PC-9 (cell line): Measurements from ENCODE around the gene PCGF3. TPM values are rescaled to one million over a fixed set of nuclear protein-coding genes. Genes with fewer than 3 reads are reported as not detected.

Source experiments
- BruUV-seq: library from RNA; stranded (reverse); fragments of 400-500 nt; replicated peaks from 2 replicates; lab custom pipeline; 2021; lab: Mats Ljungman, UMichigan
- CTCF ChIA-PET: fragments of 300-600 bp; sonication (Branson Sonifier 250); formaldehyde crosslinking; loops from one replicate; lab custom pipeline; 2022; ENCODE audit warnings: antibody characterized with exemption; lab: Charles Lee
- POLR2A ChIA-PET: fragments of 300-600 bp; sonication (Branson Sonifier 250); formaldehyde crosslinking; loops from one replicate; lab custom pipeline; 2022; ENCODE audit warnings: antibody characterized with exemption; ENCODE audit not compliant: unreplicated experiment; lab: Charles Lee
- DNase-seq, 2 experiments: peaks; one replicate each; pipeline versions ENCODE4 v3.0.0 to v3.0.0-alpha.2; 2015 to 2022; ENCODE audit warnings: mixed read lengths in 1 of 2
- H2AFZ ChIP-seq: fragments of 200-600 bp; sonication (generic); 2 replicates; pipeline ENCODE4 v1.8.1; 2017; ENCODE audit warnings: antibody characterized with exemption
- H3F3A ChIP-seq: fragments of 200-600 bp; sonication (generic); 2 replicates; pipeline ENCODE4 v1.8.1; 2017; ENCODE audit warnings: antibody characterized with exemption, mild to moderate bottlenecking, low read depth; ENCODE audit not compliant: insufficient read depth
- H3K27ac ChIP-seq: fragments of 200-600 bp; sonication (generic); 2 replicates; pipeline ENCODE4 v1.6.1; 2016; ENCODE audit warnings: mixed run types
- H3K27me3 ChIP-seq: fragments of 200-600 bp; sonication (generic); 2 replicates; pipeline ENCODE4 v1.6.1; 2016; ENCODE audit warnings: low read depth, mixed run types; ENCODE audit not compliant: insufficient read depth
- H3K36me3 ChIP-seq: fragments of 200-600 bp; sonication (generic); 2 replicates; pipeline ENCODE4 v1.6.1; 2016; ENCODE audit warnings: low read depth, mixed run types
- H3K4me1 ChIP-seq: fragments of 200-600 bp; sonication (generic); replicated peaks from 2 replicates; pipeline ENCODE4 v1.6.1; 2016; ENCODE audit warnings: mixed run types; ENCODE audit not compliant: insufficient read depth
- H3K4me2 ChIP-seq: fragments of 200-600 bp; sonication (generic); 2 replicates; pipeline ENCODE4 v1.6.1; 2017; ENCODE audit warnings: mixed run types
- H3K4me3 ChIP-seq: fragments of 200-600 bp; sonication (generic); 2 replicates; pipeline ENCODE4 v1.6.1; 2016; ENCODE audit warnings: mixed run types
- H3K79me2 ChIP-seq: fragments of 200-600 bp; sonication (generic); 2 replicates; pipeline ENCODE4 v1.6.1; 2017; ENCODE audit warnings: low read depth, mixed run types
- H3K9me2 ChIP-seq: fragments of 200-600 bp; sonication (generic); 2 replicates; pipeline ENCODE4 v1.8.1; 2017; ENCODE audit warnings: mild to moderate bottlenecking; ENCODE audit not compliant: insufficient read depth
- H3K9me3 ChIP-seq: fragments of 200-600 bp; sonication (generic); 2 replicates; pipeline ENCODE4 v1.8.1; 2016; ENCODE audit warnings: low read depth; ENCODE audit not compliant: insufficient read depth
- H4K20me1 ChIP-seq: fragments of 200-600 bp; sonication (generic); 2 replicates; pipeline ENCODE4 v1.8.1; 2017; ENCODE audit not compliant: insufficient read depth
- CTCF ChIP-seq: fragments of 200-600 bp; sonication (generic); conservative IDR thresholded peaks from 2 replicates; pipeline ENCODE4 v1.6.1; 2017; ENCODE audit warnings: mixed run types, antibody characterized with exemption, mild to moderate bottlenecking, moderate library complexity
- EZH2 ChIP-seq: fragments of 200-600 bp; sonication (generic); IDR thresholded peaks from 2 replicates; pipeline ENCODE4 v1.8.0; 2017; ENCODE audit warnings: antibody characterized with exemption, low read depth
- intact Hi-C: fragments of 100-400 bp; cut with micrococcal nuclease; formaldehyde crosslinking; loops from one replicate; pipeline ENCODE4 v1.10.0; 2022; ENCODE audit not compliant: unreplicated experiment
- total RNA-seq: library from RNA; stranded (reverse); gene quantifications from 2 replicates; pipeline ENCODE4 v1.2.3, GENCODE V29; 2021

PCGF3 gene
- total RNA-seq, 1 experiment from 2014 or later = 60.8 TPM

DNA sequence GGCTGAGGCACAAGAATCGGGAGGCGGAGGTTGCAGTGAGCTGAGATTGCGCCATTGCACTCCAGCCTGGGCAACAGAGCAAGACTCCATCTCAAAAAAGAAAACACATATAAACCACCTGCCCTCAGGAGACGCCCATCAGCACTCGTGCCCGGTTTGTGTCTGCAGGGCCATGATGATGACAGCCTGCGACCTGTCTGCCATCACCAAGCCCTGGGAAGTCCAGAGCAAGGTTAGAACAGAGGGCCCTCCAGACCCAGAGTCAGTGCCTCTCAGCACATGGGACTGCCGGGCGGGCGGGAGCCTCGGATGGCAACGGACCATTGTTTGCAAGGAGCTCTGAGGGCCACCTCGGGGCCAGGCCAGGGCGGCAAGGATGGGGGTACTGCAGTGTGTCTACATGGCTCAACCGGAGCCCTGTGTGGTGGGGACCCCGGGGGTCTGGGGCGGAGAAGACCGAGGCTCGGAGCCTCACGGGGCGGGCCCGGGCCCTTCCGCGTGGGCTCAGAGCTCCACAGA, 40.9 kb upstream of the PCGF3 start:
- ChIA-PET CTCF (no interaction called here), POLR2A (no interaction called here)
- BruUV-seq = no TSS peak
- Histone ChIP-seq H3K27ac (no peak overlapping the region), H3F3A (no peaks in the 10 kb centered on the region), H3K9me3 (no peaks in the 10 kb centered on the region), H2AFZ (no peak overlapping the region), H3K36me3 (no peaks in the 10 kb centered on the region), H3K9me2 (no peaks in the 10 kb centered on the region), H4K20me1 (no peaks in the 10 kb centered on the region), H3K27me3 (peaks cover 37% of the 10 kb centered on the region), H3K79me2 (no peaks in the 10 kb centered on the region), H3K4me3 (no peak overlapping the region), H3K4me2 (no peak overlapping the region), H3K4me1 (no peaks in the 10 kb centered on the region)
- no peak for TF ChIP-seq EZH2
- no peak for TF ChIP-seq CTCF
- DNase-seq = no peak
- intact Hi-C loops = no loop called here

GRCh38 chr4:665381-665750, 40.3 kb upstream of the PCGF3 start:
- TF ChIP-seq CTCF (no peak), EZH2 (no peak)
- Histone ChIP-seq H3K36me3 (no peaks in the 10 kb centered on the region), H2AFZ (no peak overlapping the region), H3K4me2 (no peak overlapping the region), H3K4me3 (no peak overlapping the region), H3K27me3 (peaks cover 37% of the 10 kb centered on the region), H3K4me1 (no peaks in the 10 kb centered on the region), H3K27ac (no peak overlapping the region), H3F3A (no peaks in the 10 kb centered on the region), H4K20me1 (no peaks in the 10 kb centered on the region), H3K9me3 (no peaks in the 10 kb centered on the region), H3K9me2 (no peaks in the 10 kb centered on the region), H3K79me2 (no peaks in the 10 kb centered on the region)
- no TSS peak for BruUV-seq
- intact Hi-C loops = no loop called here
- CTCF ChIA-PET = no interaction called here
- DNase-seq = no peak
- POLR2A ChIA-PET = no interaction called here

DNA sequence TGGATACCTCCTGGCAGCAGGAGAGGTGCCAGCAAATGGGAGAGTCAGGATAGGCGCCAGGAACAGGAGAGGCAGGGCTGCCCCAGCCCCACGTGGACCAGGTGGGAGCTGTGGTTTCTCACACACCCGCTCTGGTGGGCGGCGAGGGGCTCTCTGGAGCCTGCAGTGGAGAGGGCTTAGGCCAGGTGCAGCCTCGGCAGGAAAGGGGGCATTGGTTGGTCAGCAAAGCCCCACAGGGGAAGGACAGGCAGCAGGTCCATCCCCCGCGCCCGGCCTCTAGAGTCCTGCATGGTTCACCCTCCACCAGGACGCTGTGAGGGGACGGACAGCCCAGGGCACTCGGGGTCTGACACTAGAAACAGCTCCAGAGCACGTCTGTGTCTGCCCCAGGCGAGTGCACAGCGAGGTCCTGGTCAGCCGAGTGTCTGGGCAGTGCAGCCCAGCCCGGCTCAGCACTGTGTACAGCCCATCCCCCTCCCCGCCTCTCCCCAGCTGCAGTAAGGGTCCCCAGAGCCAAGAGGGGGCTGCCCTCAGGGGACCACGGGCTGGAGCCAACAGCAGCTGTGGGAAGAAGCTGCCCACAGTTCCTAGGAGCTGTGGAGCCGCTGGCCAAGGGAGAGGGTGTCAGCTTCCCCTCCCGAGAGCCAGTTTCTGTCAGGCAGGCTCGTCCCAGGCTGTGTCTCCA, 39.7 kb upstream of the PCGF3 start:
- H3K27me3 ChIP-seq = peaks cover 37% of the 10 kb centered on the region
- ChIA-PET CTCF (no interaction called here), POLR2A (interaction anchor here (0.5 kb wide), 1 partner anchor 27 kb away, joined by 5 read pairs; no protein-coding TSS in a partner anchor)
- no peak overlapping the region for H3K4me3 ChIP-seq
- intact Hi-C loops = no loop called here
- no peaks in the 10 kb centered on the region for H3F3A ChIP-seq
- H3K36me3 ChIP-seq = no peaks in the 10 kb centered on the region
- no peak overlapping the region for H3K27ac ChIP-seq
- no TSS peak for BruUV-seq
- no peak overlapping the region for H3K4me2 ChIP-seq
- no peaks in the 10 kb centered on the region for H3K79me2 ChIP-seq
- DNase-seq = no peak
- no peaks in the 10 kb centered on the region for H3K9me3 ChIP-seq
- no peaks in the 10 kb centered on the region for H3K4me1 ChIP-seq
- no peaks in the 10 kb centered on the region for H3K9me2 ChIP-seq
- H2AFZ ChIP-seq = no peak overlapping the region
- no peaks in the 10 kb centered on the region for H4K20me1 ChIP-seq
- TF ChIP-seq CTCF (no peak), EZH2 (no peak)
